NCI-H524 (cell line): Measurements from ENCODE around the gene SORL1.

Experiments used
- DNase-seq, 2 experiments: peaks; one replicate each; lab custom pipeline; 2025; lab: John Stamatoyannopoulos, UW

The SORL1 gene

GRCh38 chr11:121656328-121657090 is 204.4 kb downstream of the SORL1 start:
- DNase-seq = no peak

- no peak for DNase-seq
These were observed 205.0 kb downstream of the SORL1 start for GRCh38 chr11:121657146-121657545.

- no peak for DNase-seq
These were observed 207.7 kb downstream of the SORL1 start for GRCh38 chr11:121659811-121660210.

- DNase-seq = peak in 1 of 2 experiments; percentile 20
These were observed 209.9 kb downstream of the SORL1 start for GRCh38 chr11:121661880-121662486.

GRCh38 chr11:121664144-121664543 is 212.0 kb downstream of the SORL1 start:
- DNase-seq = no peak

- peak; percentile 68 to 93 for DNase-seq
These were observed 213.2 kb downstream of the SORL1 start for GRCh38 chr11:121665206-121665838.

GRCh38 chr11:121667836-121668235 is 215.7 kb downstream of the SORL1 start:
- no peak for DNase-seq

GRCh38 chr11:121669422-121669821 is 217.3 kb downstream of the SORL1 start:
- DNase-seq = no peak

GRCh38 chr11:121670266-121670665 is 218.2 kb downstream of the SORL1 start:
- no peak for DNase-seq

GRCh38 chr11:121670805-121671282 is 218.7 kb downstream of the SORL1 start:
- no peak for DNase-seq

GRCh38 chr11:121671283-121672168 is 219.4 kb downstream of the SORL1 start:
- DNase-seq = peak; percentile 11 to 52

- DNase-seq = no peak
These were observed 220.7 kb downstream of the SORL1 start for GRCh38 chr11:121672630-121673487.

- peak in 1 of 2 experiments; percentile 26 for DNase-seq
These were observed 229.6 kb downstream of the SORL1 start for GRCh38 chr11:121681550-121682268.
